K562 (cell line): Measurements from ENCODE around the gene PCOLCE2. TPM values are rescaled to one million over a fixed set of nuclear protein-coding genes. Genes with fewer than 3 reads are reported as not detected.
A peak's percentile ranks its signal among the peaks of the same experiment; 100 is the strongest.

ENCODE experiments used
- CBFA2T2 ChIP-seq: fragments of 450-650 bp; conservative IDR thresholded peaks from 2 replicates; pipeline ENCODE4 v1.6.1; 2017; ENCODE audit warnings: mild to moderate bottlenecking
- CC2D1A ChIP-seq: fragments of 450-650 bp; IDR thresholded peaks from 2 replicates; pipeline ENCODE4 v1.6.1; 2017; ENCODE audit warnings: mild to moderate bottlenecking
- CTBP1 ChIP-seq: fragments of 450-650 bp; IDR thresholded peaks from 2 replicates; pipeline ENCODE4 v1.6.1; 2016; ENCODE audit warnings: borderline replicate concordance
- EP300 ChIP-seq: IDR thresholded peaks from 2 replicates; pipeline ENCODE4 v1.6.1; 2012; ENCODE audit warnings: low read length, improper control_type of control experiment
- FOXM1 ChIP-seq, 2 experiments: fragments of 450-650 bp in 1 of 2; sonication (generic) in 1 of 2; formaldehyde crosslinking in 1 of 2; IDR thresholded peaks; 2 replicates each; pipeline versions ENCODE4 v1.6.1 to v1.9.0; 2017 to 2022; ENCODE audit warnings: low read depth in 2 of 2, mild to moderate bottlenecking in 2 of 2, missing genetic modification reagents in 1 of 2, moderate library complexity in 1 of 2
- GATAD2A ChIP-seq: fragments of 450-650 bp; IDR thresholded peaks from 2 replicates; pipeline ENCODE4 v1.6.1; 2017
- HES1 ChIP-seq: fragments of 450-650 bp; IDR thresholded peaks from 2 replicates; pipeline ENCODE4 v1.6.1; 2016; ENCODE audit warnings: low read depth, mild to moderate bottlenecking, moderate library complexity
- KLF16 ChIP-seq: IDR thresholded peaks from 2 replicates; pipeline ENCODE4 v1.6.1; 2016; ENCODE audit warnings: antibody characterized with exemption
- LEF1 ChIP-seq: fragments of 450-650 bp; IDR thresholded peaks from 2 replicates; pipeline ENCODE4 v1.6.1; 2016; ENCODE audit warnings: mild to moderate bottlenecking
- MBD2 ChIP-seq: sonication (generic); IDR thresholded peaks from 2 replicates; pipeline ENCODE4 v1.6.1; 2016; ENCODE audit warnings: low read depth, borderline replicate concordance
- MNT ChIP-seq, 2 experiments: fragments of 450-650 bp; conservative IDR thresholded peaks; 2 replicates each; pipeline ENCODE4 v1.6.1; 2017; ENCODE audit warnings: mild to moderate bottlenecking in 2 of 2, moderate library complexity in 2 of 2
- MXI1 ChIP-seq: IDR thresholded peaks from 2 replicates; pipeline ENCODE4 v1.6.1; 2011; ENCODE audit warnings: low read depth, mild to moderate bottlenecking, improper control_type of control experiment, low read length
- PBX2 ChIP-seq, 2 experiments: IDR thresholded peaks in 1 of 2; conservative IDR thresholded peaks in 1 of 2; 2 replicates each; pipeline ENCODE4 v1.6.1; 2016; ENCODE audit warnings: low read depth in 2 of 2, mild to moderate bottlenecking in 1 of 2, missing compliant biosample characterization in 1 of 2, missing genetic modification characterization in 1 of 2, moderate library complexity in 1 of 2
- PHF8 ChIP-seq: fragments of 200-600 bp; sonication (generic); IDR thresholded peaks from 2 replicates; pipeline ENCODE4 v1.6.1; 2012; ENCODE audit warnings: mixed run types, mild to moderate bottlenecking, inconsistent platforms, low read length, moderate library complexity, borderline replicate concordance
- SPI1 ChIP-seq: IDR thresholded peaks from 2 replicates; pipeline ENCODE4 v1.6.1; 2011; ENCODE audit warnings: low read depth, low read length, control low read depth, borderline replicate concordance
- SRF ChIP-seq, 2 experiments: fragments of 250-450, 450-650 bp in 1 of 2; sonication (Bioruptor Pico) in 1 of 2; sonication (generic) in 1 of 2; formaldehyde crosslinking; IDR thresholded peaks; 2 replicates each; pipeline versions ENCODE4 v1.5.0 to v1.5.1; 2020 to 2022; ENCODE audit warnings: mild to moderate bottlenecking in 1 of 2, missing genetic modification reagents in 1 of 2
- TCF3 ChIP-seq: sonication (generic); formaldehyde crosslinking; IDR thresholded peaks from 2 replicates; pipeline ENCODE4 v1.4.0; 2020; ENCODE audit warnings: mild to moderate bottlenecking, missing genetic modification reagents
- TRIM24 ChIP-seq, 2 experiments: fragments of 450-650 bp; IDR thresholded peaks; 2 replicates each; pipeline ENCODE4 v1.6.1; 2016
- VEZF1 ChIP-seq: fragments of 200-800 bp; sonication (Bioruptor generic); IDR thresholded peaks from 2 replicates; pipeline ENCODE4 v1.6.1; 2017; ENCODE audit warnings: missing genetic modification characterization, missing compliant biosample characterization
- ZNF639 ChIP-seq, 2 experiments: fragments of 200-800 bp in 1 of 2; sonication (Bioruptor generic) in 1 of 2; sonication (generic) in 1 of 2; formaldehyde crosslinking in 1 of 2; IDR thresholded peaks in 1 of 2; conservative IDR thresholded peaks in 1 of 2; 2 replicates each; pipeline versions ENCODE4 v1.5.0 to v1.6.1; 2016 to 2020; ENCODE audit warnings: missing compliant biosample characterization in 1 of 2, missing genetic modification characterization in 1 of 2, missing genetic modification reagents in 1 of 2
- polyA plus RNA-seq, 8 experiments: library from polyadenylated mRNA; depleted of rRNA in 4 of 8; stranded (reverse) in 5 of 8; unstranded in 3 of 8; fragments of >200 nt; fragmentation: Nextera tagmentation in 2 of 8; fragmentation: Illumina TruSeq in 1 of 8; extraction: Ambion mirVana in 2 of 8; extraction: Trizol in 1 of 8; gene quantifications; 2 replicates each; pipeline versions ENCODE4 v1.2.1 to v1.2.3, GENCODE V29; 2011 to 2014; ENCODE audit warnings: inconsistent platforms in 1 of 8, missing spikeins in 1 of 8
- total RNA-seq, 7 experiments: library from RNA; depleted of rRNA in 6 of 7; stranded (reverse); fragments of >200 nt in 6 of 7; fragmentation: Illumina TruSeq in 2 of 7; extraction: Trizol in 2 of 7; gene quantifications; 2 replicates each; pipeline versions ENCODE4 v1.2.1 to v1.2.3, GENCODE V29; 2011 to 2021; ENCODE audit warnings: low replicate concordance in 1 of 7

Gene PCOLCE2
- total and polyA plus RNA-seq, 9 of the 15 experiments (the other 6 are each of a cell fraction or from before 2014, with no cell fraction given): 0.18 to 1.2 (median 0.65) TPM

- TF ChIP-seq SRF (CRISPR knock-in tag; IDR thresholded peaks at IDR 0.05) (0 out of 4 replicates have a peak, but pooled peaks of 1 of the 2 experiments have one; percentile 25), MXI1 (no peak), TRIM24 (IDR thresholded peaks at IDR 0.05) (peak; percentile 89 to 93), PBX2 (CRISPR knock-in tag; IDR thresholded peaks at IDR 0.05; ENCODE audit: low read depth) (no peak), PBX2 (tag; conservative IDR thresholded peaks at IDR 0.05; ENCODE audit: low read depth) (peak; percentile 76), PHF8 (no peak), MBD2 (peak; percentile 51; the same call in 1 of the 2 replicates), FOXM1 (IDR thresholded peaks at IDR 0.05; ENCODE audit: low read depth) (peak; percentile 71), FOXM1 (CRISPR knock-in tag; IDR thresholded peaks at IDR 0.05; ENCODE audit: low read depth) (no peak), KLF16 (peak; percentile 91), EP300 (peak; percentile 73; the same call in 1 of the 2 replicates), MNT (conservative IDR thresholded peaks at IDR 0.05) (peak; percentile 11 to 63), CTBP1 (no peak), VEZF1 (CRISPR knock-in tag) (peak; percentile 36; the same call in 1 of the 2 replicates), TCF3 (CRISPR knock-in tag) (peak; percentile 93), SPI1 (no peak), GATAD2A (0 out of 2 replicates have a peak, but pooled peaks have one; percentile 19), ZNF639 (CRISPR knock-in tag; conservative IDR thresholded peaks at IDR 0.05 in 1 of 2, IDR thresholded peaks at IDR 0.05 in 1 of 2) (0 out of 4 replicates have a peak, but pooled peaks of 1 of the 2 experiments have one; percentile 21), CC2D1A (peak; percentile 69; the same call in 1 of the 2 replicates), HES1 (0 out of 2 replicates have a peak, but pooled peaks have one; percentile 44), LEF1 (peak; percentile 64), CBFA2T2 (peak; percentile 95)
These were observed 41.0 kb upstream of the PCOLCE2 start (continued) for GRCh38 chr3:142929890-142930289.
